Tibial nerve (tissue), 4 donors: ENCODE data around the gene SLC7A5.
"Not testable (repeated sequence)": the region's sequence is repeated elsewhere in the genome, so short reads cannot be mapped to it uniquely, and the experiment has no call there.

Source experiments
- CTCF ChIP-seq, 5 experiments: fragments of 200-600 bp in 3 of 5; fragments of 450-650 bp in 2 of 5; sonication (generic) in 3 of 5; IDR thresholded peaks; one replicate each; pipeline ENCODE4 v1.5.1; 2016 to 2019; ENCODE audit warnings: antibody characterized with exemption in 5 of 5, mild to moderate bottlenecking in 3 of 5, moderate library complexity in 2 of 5
- EP300 ChIP-seq, 2 donors: sonication (generic); formaldehyde crosslinking; IDR thresholded peaks; one replicate each; pipeline ENCODE4 v1.6.1; 2017; ENCODE audit warnings: antibody characterized with exemption in 2 of 2, mild to moderate bottlenecking in 1 of 2

GRCh38 chr16:87885371-87885967, 16.2 kb upstream of the SLC7A5 start:
- not testable (repeated sequence) for TF ChIP-seq EP300, CTCF (IDR thresholded peaks at IDR 0.05)
